H1 (cell line): ENCODE data around the gene SHH.

ENCODE experiments used
- BACH1 ChIP-seq: IDR thresholded peaks from 2 replicates; pipeline ENCODE4 v1.6.1; 2012; ENCODE audit warnings: low read length, improper control_type of control experiment
- CEBPB ChIP-seq: IDR thresholded peaks from 2 replicates; pipeline ENCODE4 v1.6.1; 2012; ENCODE audit warnings: low read depth, low read length
- HDAC6 ChIP-seq: IDR thresholded peaks from one replicate; pipeline ENCODE4 v1.7.1; 2012; ENCODE audit warnings: low read depth, mild to moderate bottlenecking, inconsistent platforms, low read length, moderate library complexity
- KDM5A ChIP-seq: fragments of 200-600 bp; IDR thresholded peaks from 2 replicates; pipeline ENCODE4 v1.7.1; 2012; ENCODE audit warnings: mild to moderate bottlenecking, low read length, inconsistent platforms, mixed read lengths
- MAFK ChIP-seq: IDR thresholded peaks from 2 replicates; pipeline ENCODE4 v1.6.1; 2012; ENCODE audit warnings: low read depth, mild to moderate bottlenecking, improper control_type of control experiment, low read length
- POLR2A ChIP-seq, 2 experiments: IDR thresholded peaks; 1 replicate in 1 of 2; 2 replicates in 1 of 2; pipeline ENCODE4 v1.6.1; 2011; ENCODE audit warnings: low read depth in 2 of 2, low read length in 2 of 2, mild to moderate bottlenecking in 2 of 2; ENCODE audit errors: control extremely low read depth in 1 of 2
- POLR2AphosphoS5 ChIP-seq: IDR thresholded peaks from 2 replicates; pipeline ENCODE4 v1.6.1; 2011; ENCODE audit warnings: low read depth, low read length
- POU5F1 ChIP-seq: IDR thresholded peaks from 2 replicates; pipeline ENCODE4 v1.6.1; 2011; ENCODE audit warnings: low read depth, mild to moderate bottlenecking, low read length, moderate library complexity
- RAD21 ChIP-seq, 2 experiments: IDR thresholded peaks in 1 of 2; conservative IDR thresholded peaks in 1 of 2; 2 replicates each; pipeline ENCODE4 v1.6.1; 2011; ENCODE audit warnings: low read depth in 2 of 2, low read length in 2 of 2, improper control_type of control experiment in 1 of 2, inconsistent platforms in 1 of 2, mild to moderate bottlenecking in 1 of 2, moderate library complexity in 1 of 2
- SIN3A ChIP-seq, 2 experiments: IDR thresholded peaks in 1 of 2; conservative IDR thresholded peaks in 1 of 2; 2 replicates each; pipeline ENCODE4 v1.6.1; 2011 to 2012; ENCODE audit warnings: low read length in 2 of 2, improper control_type of control experiment in 1 of 2, low read depth in 1 of 2, mild to moderate bottlenecking in 1 of 2
- SIRT6 ChIP-seq: IDR thresholded peaks from one replicate; pipeline ENCODE4 v1.7.1; 2012; ENCODE audit warnings: low read length, inconsistent platforms
- SP1 ChIP-seq: IDR thresholded peaks from 2 replicates; pipeline ENCODE4 v1.6.1; 2011; ENCODE audit warnings: low read depth, low read length
- TF ChIP-seq, protein P1 (sequence below), 3 experiments: IDR thresholded peaks; 1 replicate in 2 of 3; 2 replicates in 1 of 3; pipeline versions ENCODE4 v1.5.1 to v1.6.1; 2011; ENCODE audit warnings: low read length in 3 of 3, mild to moderate bottlenecking in 3 of 3, inconsistent platforms in 2 of 3, low read depth in 1 of 3, moderate library complexity in 1 of 3; ENCODE audit not compliant: insufficient read depth in 1 of 3; ENCODE audit errors: control extremely low read depth in 1 of 3

DNA sequence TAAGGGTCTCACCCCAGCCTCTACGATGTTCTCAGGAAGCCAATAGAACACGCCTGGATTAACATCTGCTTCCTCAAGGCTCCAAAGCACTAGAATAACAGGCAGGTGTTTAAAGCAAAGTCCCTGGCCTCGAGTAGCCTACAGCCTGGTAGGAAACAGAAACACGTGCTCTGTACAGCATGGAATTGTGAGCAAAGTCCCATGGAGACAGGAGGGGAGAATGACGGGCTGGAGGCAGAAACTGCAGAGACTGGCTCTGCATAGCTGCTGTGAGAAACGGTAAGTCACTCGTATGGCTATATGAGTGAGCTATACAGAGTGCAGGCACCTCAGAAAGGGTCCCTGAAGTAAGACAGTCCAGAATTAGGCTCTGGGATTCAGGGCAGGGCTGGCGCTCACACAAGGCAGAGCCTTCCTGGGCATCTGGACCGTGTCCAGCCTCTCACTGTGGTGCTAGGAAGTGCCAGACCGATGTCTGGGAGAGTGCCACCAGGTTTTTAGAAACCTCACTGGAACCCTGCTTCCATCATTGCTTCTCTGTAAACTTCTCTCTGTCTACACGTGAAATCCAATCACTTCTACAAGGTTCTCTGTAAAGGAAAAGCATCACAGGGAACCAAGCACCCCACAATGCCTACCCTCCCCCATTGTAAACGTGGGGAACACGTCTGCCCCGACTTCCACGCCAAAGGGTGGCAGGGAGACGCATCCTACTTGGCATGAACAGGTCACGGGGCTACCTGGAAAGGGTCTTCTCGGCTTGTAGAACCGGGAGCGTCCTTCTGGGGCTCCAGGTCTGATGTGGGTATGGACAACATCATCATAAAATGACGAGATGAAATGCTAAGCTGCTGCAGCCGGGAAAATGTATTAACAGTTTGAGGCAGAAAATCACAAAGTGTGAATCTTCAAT lies 38.8 kb upstream of the SHH start:
- TF ChIP-seq, protein P1, sequence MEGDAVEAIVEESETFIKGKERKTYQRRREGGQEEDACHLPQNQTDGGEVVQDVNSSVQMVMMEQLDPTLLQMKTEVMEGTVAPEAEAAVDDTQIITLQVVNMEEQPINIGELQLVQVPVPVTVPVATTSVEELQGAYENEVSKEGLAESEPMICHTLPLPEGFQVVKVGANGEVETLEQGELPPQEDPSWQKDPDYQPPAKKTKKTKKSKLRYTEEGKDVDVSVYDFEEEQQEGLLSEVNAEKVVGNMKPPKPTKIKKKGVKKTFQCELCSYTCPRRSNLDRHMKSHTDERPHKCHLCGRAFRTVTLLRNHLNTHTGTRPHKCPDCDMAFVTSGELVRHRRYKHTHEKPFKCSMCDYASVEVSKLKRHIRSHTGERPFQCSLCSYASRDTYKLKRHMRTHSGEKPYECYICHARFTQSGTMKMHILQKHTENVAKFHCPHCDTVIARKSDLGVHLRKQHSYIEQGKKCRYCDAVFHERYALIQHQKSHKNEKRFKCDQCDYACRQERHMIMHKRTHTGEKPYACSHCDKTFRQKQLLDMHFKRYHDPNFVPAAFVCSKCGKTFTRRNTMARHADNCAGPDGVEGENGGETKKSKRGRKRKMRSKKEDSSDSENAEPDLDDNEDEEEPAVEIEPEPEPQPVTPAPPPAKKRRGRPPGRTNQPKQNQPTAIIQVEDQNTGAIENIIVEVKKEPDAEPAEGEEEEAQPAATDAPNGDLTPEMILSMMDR (IDR thresholded peaks at IDR 0.05; ENCODE audit: control extremely low read depth in 1 of 3, insufficient read depth in 1 of 3, low read depth in 1 of 3, low read length in 3 of 3): no peak
- TF ChIP-seq SP1 (no peak), POLR2AphosphoS5 (no peak), KDM5A (no peak), SIN3A (conservative IDR thresholded peaks at IDR 0.05 in 1 of 2, IDR thresholded peaks at IDR 0.05 in 1 of 2; ENCODE audit: low read depth in 1 of 2, low read length in 2 of 2) (no peak), POU5F1 (no peak), CEBPB (no peak), RAD21 (IDR thresholded peaks at IDR 0.05 in 1 of 2, conservative IDR thresholded peaks at IDR 0.05 in 1 of 2; ENCODE audit: low read depth in 2 of 2, low read length in 2 of 2) (no peak), BACH1 (no peak), HDAC6 (no peak), MAFK (no peak), POLR2A (IDR thresholded peaks at IDR 0.05; ENCODE audit: control extremely low read depth in 1 of 2, low read depth in 2 of 2, low read length in 2 of 2) (no peak), SIRT6 (no peak)
